Measurements from ENCODE around the gene LRRC75A.

The LRRC75A gene

DNA sequence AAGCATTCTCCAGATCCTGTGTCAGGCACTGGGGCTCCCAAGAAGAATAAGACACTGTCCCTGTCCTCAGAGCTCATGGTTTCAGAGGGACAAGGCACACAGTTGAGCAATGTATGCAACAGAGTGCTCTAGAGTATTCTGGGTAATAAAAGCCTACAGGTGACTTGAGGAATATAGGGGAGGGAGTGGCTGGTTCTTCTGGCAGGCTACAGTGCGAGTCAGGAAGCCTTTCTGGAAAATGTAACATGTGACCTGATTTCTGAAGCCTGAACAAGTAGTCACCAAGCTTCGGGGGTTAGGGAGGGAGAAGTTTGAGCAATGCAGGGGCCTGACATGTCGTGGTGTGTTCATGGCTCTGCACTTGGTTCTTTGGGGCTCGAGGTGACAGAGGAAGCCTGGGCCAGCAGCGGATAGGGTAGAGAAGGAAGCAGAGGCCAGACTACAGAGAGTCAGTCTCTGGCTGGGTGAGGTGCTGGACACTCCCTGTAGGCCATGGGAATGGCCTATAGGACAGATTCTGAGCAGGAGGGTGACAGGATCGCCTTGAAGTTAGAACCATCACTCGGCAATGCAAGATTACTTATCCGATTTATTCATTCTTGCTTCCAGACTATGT lies 16.0 kb upstream of the LRRC75A start:
- H3K4me3 ChIP-seq (ENCODE audit: low read depth, low read length), result no peak overlapping the region
- no peak for DNase-seq (ENCODE audit: low read depth)
- TF ChIP-seq CTCF (IDR thresholded peaks at IDR 0.05; ENCODE audit: low read depth, low read length, missing control alignments), result no peak

- no peak for DNase-seq (ENCODE audit: low read depth)
- no peak for TF ChIP-seq CTCF (IDR thresholded peaks at IDR 0.05; ENCODE audit: low read depth, low read length, missing control alignments)
- H3K4me3 ChIP-seq (ENCODE audit: low read depth, low read length), result no peak overlapping the region
Observed at GRCh38 chr17:16506188-16506587, 14.2 kb upstream of the LRRC75A start.

DNA sequence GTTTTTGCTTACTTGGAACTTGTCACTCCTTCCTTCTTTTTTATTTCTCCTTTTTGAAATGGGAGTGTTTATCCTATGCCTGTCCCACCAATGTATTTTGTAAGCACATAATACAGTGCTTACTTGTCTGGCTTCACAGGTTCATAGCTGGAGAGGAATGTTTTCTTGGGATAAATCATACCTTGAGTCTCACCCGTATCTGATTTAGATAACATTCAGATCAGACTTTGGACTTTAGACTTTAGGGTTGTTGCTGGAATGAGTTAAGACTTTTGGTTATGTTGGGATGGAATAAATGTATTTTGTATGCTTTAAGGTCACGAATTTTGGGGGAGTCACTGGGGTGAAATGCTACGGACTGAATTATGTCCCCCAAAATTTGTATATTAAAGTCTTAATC lies 13.0 kb upstream of the LRRC75A start:
- DNase-seq (ENCODE audit: low read depth), result no peak
- no peak for TF ChIP-seq CTCF (IDR thresholded peaks at IDR 0.05; ENCODE audit: low read depth, low read length, missing control alignments)
- no peak overlapping the region for H3K4me3 ChIP-seq (ENCODE audit: low read depth, low read length)

GRCh38 chr17:16496820-16497489 lies 5.0 kb upstream of the LRRC75A start:
- no peak for TF ChIP-seq CTCF (IDR thresholded peaks at IDR 0.05; ENCODE audit: low read depth, low read length, missing control alignments)
- no peak overlapping the region for H3K4me3 ChIP-seq (ENCODE audit: low read depth, low read length)
- no peak for DNase-seq (ENCODE audit: low read depth)

DNA sequence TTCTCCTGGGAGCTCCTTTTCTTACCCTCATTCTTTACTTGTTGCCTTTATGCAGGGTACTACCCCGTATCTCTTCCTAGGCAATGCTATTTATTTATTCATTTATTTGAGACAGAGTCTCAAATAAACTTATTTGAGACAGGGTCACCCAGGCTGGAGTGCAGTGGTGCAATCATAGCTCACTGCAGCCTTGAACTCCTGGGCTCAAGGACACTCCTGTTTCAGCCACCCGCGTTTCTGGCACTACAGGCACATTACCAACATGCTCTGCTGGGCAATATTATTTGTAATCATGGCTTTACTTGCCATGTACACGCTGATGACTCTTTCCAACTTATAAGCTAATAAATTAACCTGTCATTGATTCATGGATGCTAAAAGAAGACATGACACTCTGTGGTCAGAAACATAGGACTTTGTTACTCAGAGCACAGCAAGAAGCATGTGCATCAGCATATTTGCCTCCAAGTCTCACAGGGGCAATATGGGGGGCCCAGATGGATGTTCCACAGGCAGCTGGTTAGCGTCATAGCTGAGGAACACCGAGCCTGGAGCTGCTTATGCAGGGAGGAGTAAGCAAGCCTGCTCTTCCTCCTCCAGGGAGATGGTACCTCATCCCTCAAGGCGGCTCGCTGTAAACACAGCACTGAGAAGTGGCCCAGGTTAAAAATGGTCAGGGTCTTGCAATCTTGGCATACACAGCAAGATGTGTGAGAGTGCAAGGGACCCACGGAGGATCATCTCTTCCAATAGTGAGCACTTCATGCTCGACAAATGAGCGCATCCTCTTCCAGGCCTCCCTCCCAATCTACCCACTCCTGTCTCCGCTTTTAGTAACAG lies 4.2 kb upstream of the LRRC75A start:
- no peak for TF ChIP-seq CTCF (IDR thresholded peaks at IDR 0.05; ENCODE audit: low read depth, low read length, missing control alignments)

DNA sequence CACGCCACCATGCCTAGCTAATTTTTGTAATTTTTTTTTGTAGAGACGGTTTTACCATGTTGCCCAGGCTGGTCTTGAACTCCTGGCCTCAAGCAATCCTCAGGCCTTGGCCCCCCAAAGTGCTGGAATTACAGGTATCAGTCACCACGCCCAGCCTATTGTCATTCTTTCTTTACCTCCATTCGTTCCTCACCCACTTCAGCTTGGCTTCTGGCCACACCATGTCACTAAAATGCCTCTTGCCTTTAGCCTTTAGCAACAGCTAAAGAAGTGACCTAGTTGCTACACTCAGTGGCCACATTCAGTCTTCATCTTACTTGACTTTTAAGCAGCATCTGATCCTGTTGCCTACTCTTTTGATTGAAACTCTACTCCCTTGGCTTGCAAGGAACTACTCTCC lies 3.6 kb upstream of the LRRC75A start:
- no peak for TF ChIP-seq CTCF (IDR thresholded peaks at IDR 0.05; ENCODE audit: low read depth, low read length, missing control alignments)
- DNase-seq (ENCODE audit: low read depth), result no peak
- no peak overlapping the region for H3K4me3 ChIP-seq (ENCODE audit: low read depth, low read length)

More for the DNA sequence above, 4.2 kb upstream of the LRRC75A start:
- no peak overlapping the region for H3K4me3 ChIP-seq (ENCODE audit: low read depth, low read length)
- no peak for DNase-seq (ENCODE audit: low read depth)

All from GM12864 (cell line).